IMR-90 (cell line): ENCODE results near the gene PLA2G2E. TPM values are rescaled to one million over a fixed set of nuclear protein-coding genes. Genes with fewer than 3 reads are reported as not detected.

ENCODE experiments used
- ATAC-seq: fragments of 200-7000 bp; cut with Tn5 transposase; 2 replicates; pipeline ENCODE4 v1.9.1; 2020; ENCODE audit warnings: low read depth, mild to moderate bottlenecking, moderate library complexity
- BruUV-seq: library from RNA; stranded (reverse); fragments of 400-500 nt; replicated peaks from 2 replicates; lab custom pipeline; 2021; lab: Mats Ljungman, UMichigan
- CTCF ChIA-PET: fragments of 300-600 bp; formaldehyde crosslinking; extraction: SDS; loops from one replicate; lab custom pipeline; 2021; ENCODE audit warnings: antibody characterized with exemption; lab: Yijun Ruan, JAX
- POLR2A ChIA-PET: fragments of 300-600 bp; sonication (Branson Sonifier 250); formaldehyde crosslinking; loops from one replicate; lab custom pipeline; 2022; ENCODE audit warnings: antibody characterized with exemption; ENCODE audit not compliant: unreplicated experiment; lab: Charles Lee
- DNase-seq: peaks from one replicate; pipeline ENCODE4 v3.0.0; 2013
- H2AFZ ChIP-seq: replicated peaks from 2 replicates; pipeline ENCODE3; 2013; ENCODE audit warnings: low read length, mild to moderate bottlenecking; ENCODE audit not compliant: poor library complexity
- H2AK5ac ChIP-seq: 2 replicates; pipeline ENCODE4 v1.6.1; 2013; ENCODE audit warnings: low read depth, low read length, inconsistent platforms
- H2AK9ac ChIP-seq: replicated peaks from 2 replicates; pipeline ENCODE3; 2013; ENCODE audit warnings: mild to moderate bottlenecking, low read depth, low read length, moderate library complexity; ENCODE audit not compliant: poor library complexity
- H2BK120ac ChIP-seq: 2 replicates; pipeline ENCODE4 v1.6.1; 2013; ENCODE audit warnings: low read depth, low read length, inconsistent platforms
- H2BK15ac ChIP-seq: 3 replicates; pipeline ENCODE4 v1.6.1; 2013; ENCODE audit warnings: low read depth, low read length, inconsistent platforms
- H2BK20ac ChIP-seq: 2 replicates; pipeline ENCODE4 v1.6.1; 2013; ENCODE audit warnings: low read depth, mild to moderate bottlenecking, inconsistent platforms, low read length, moderate library complexity
- H2BK5ac ChIP-seq: 2 replicates; pipeline ENCODE4 v1.6.1; 2013; ENCODE audit warnings: mild to moderate bottlenecking, low read depth, low read length, inconsistent platforms; ENCODE audit not compliant: poor library complexity, severe bottlenecking
- H3K14ac ChIP-seq: replicated peaks from 2 replicates; pipeline ENCODE4 v1.6.1; 2013; ENCODE audit warnings: low read depth, low read length, inconsistent platforms
- H3K18ac ChIP-seq: 2 replicates; pipeline ENCODE4 v1.6.1; 2013; ENCODE audit warnings: low read depth, low read length, control low read depth
- H3K23ac ChIP-seq: 2 replicates; pipeline ENCODE4 v1.6.1; 2013; ENCODE audit warnings: low read depth, low read length, inconsistent platforms
- H3K27ac ChIP-seq: 2 replicates; pipeline ENCODE4 v1.5.1; 2013; ENCODE audit warnings: mild to moderate bottlenecking, control low read depth, low read length; ENCODE audit not compliant: insufficient read depth
- H3K27me3 ChIP-seq: 2 replicates; pipeline ENCODE4 v1.6.1; 2013; ENCODE audit warnings: low read length; ENCODE audit not compliant: control insufficient read depth, insufficient read depth
- H3K36me3 ChIP-seq: 2 replicates; pipeline ENCODE4 v1.6.1; 2013; ENCODE audit warnings: low read length, mixed read lengths; ENCODE audit not compliant: control insufficient read depth, insufficient read depth
- H3K4ac ChIP-seq: 2 replicates; pipeline ENCODE4 v1.6.1; 2013; ENCODE audit warnings: low read depth, low read length, inconsistent platforms
- H3K4me1 ChIP-seq: 2 replicates; pipeline ENCODE4 v1.6.1; 2013; ENCODE audit warnings: low read length, mixed read lengths; ENCODE audit not compliant: control insufficient read depth, insufficient read depth
- H3K4me2 ChIP-seq: 2 replicates; pipeline ENCODE4 v1.6.1; 2013; ENCODE audit warnings: low read depth, mild to moderate bottlenecking, control low read depth, low read length, moderate library complexity
- H3K4me3 ChIP-seq: 2 replicates; pipeline ENCODE4 v1.5.1; 2013; ENCODE audit warnings: low read depth, mild to moderate bottlenecking, control low read depth, low read length, moderate library complexity; ENCODE audit not compliant: insufficient read depth
- H3K56ac ChIP-seq: 2 replicates; pipeline ENCODE4 v1.6.1; 2013; ENCODE audit warnings: low read length, inconsistent platforms; ENCODE audit not compliant: insufficient read depth; ENCODE audit errors: extremely low read depth
- H3K79me1 ChIP-seq, 2 experiments: 2 replicates each; pipeline ENCODE4 v1.6.1; 2013; ENCODE audit warnings: low read length in 2 of 2, inconsistent platforms in 1 of 2, low read depth in 1 of 2
- H3K9ac ChIP-seq: 2 replicates; pipeline ENCODE4 v1.6.1; 2013; ENCODE audit warnings: low read depth, low read length, control low read depth
- H3K9me1 ChIP-seq: 2 replicates; pipeline ENCODE4 v1.6.1; 2013; ENCODE audit warnings: low read length, inconsistent platforms; ENCODE audit not compliant: insufficient read depth
- H3K9me3 ChIP-seq: 2 replicates; pipeline ENCODE4 v1.6.1; 2013; ENCODE audit warnings: low read length; ENCODE audit not compliant: control insufficient read depth, insufficient read depth
- H4K20me1 ChIP-seq: 2 replicates; pipeline ENCODE4 v1.6.1; 2013; ENCODE audit warnings: low read length, inconsistent platforms; ENCODE audit not compliant: insufficient read depth
- H4K5ac ChIP-seq: 2 replicates; pipeline ENCODE4 v1.6.1; 2013; ENCODE audit warnings: mild to moderate bottlenecking, low read depth, low read length, control low read depth
- H4K8ac ChIP-seq, 2 experiments: 2 replicates each; pipeline ENCODE4 v1.6.1; 2013; ENCODE audit warnings: low read depth in 2 of 2, low read length in 2 of 2, control low read depth in 1 of 2, inconsistent platforms in 1 of 2
- H4K91ac ChIP-seq: 2 replicates; pipeline ENCODE4 v1.6.1; 2013; ENCODE audit warnings: low read depth, low read length, inconsistent platforms; ENCODE audit not compliant: insufficient read depth
- CEBPB ChIP-seq: IDR thresholded peaks from 2 replicates; pipeline ENCODE4 v1.6.1; 2012; ENCODE audit warnings: low read depth, low read length, improper control_type of control experiment
- CHD1 ChIP-seq: IDR thresholded peaks from 2 replicates; pipeline ENCODE4 v1.6.1; 2012; ENCODE audit warnings: low read depth, low read length, improper control_type of control experiment
- FOS ChIP-seq: fragments of 150-350 bp; IDR thresholded peaks from 2 replicates; pipeline ENCODE4 v1.6.1; 2016; ENCODE audit warnings: low read depth, low read length
- MAZ ChIP-seq: IDR thresholded peaks from 2 replicates; pipeline ENCODE4 v1.6.1; 2012; ENCODE audit warnings: low read depth, mild to moderate bottlenecking, low read length, improper control_type of control experiment, moderate library complexity, borderline replicate concordance
- MXI1 ChIP-seq: IDR thresholded peaks from 2 replicates; pipeline ENCODE4 v1.6.1; 2012; ENCODE audit warnings: low read depth, mild to moderate bottlenecking, low read length, moderate library complexity, borderline replicate concordance
- NFE2L2 ChIP-seq: fragments of 150-350 bp; IDR thresholded peaks from 2 replicates; pipeline ENCODE4 v1.6.1; 2016; ENCODE audit warnings: low read depth, mild to moderate bottlenecking, low read length
- POLR2A ChIP-seq: IDR thresholded peaks from 2 replicates; pipeline ENCODE4 v1.6.1; 2012; ENCODE audit warnings: mild to moderate bottlenecking, low read depth, low read length
- RAD21 ChIP-seq: IDR thresholded peaks from 2 replicates; pipeline ENCODE4 v1.6.1; 2012; ENCODE audit warnings: low read length, improper control_type of control experiment
- RCOR1 ChIP-seq: IDR thresholded peaks from 2 replicates; pipeline ENCODE4 v1.6.1; 2012; ENCODE audit warnings: mild to moderate bottlenecking, low read length, improper control_type of control experiment; ENCODE audit not compliant: insufficient replicate concordance
- RFX5 ChIP-seq: IDR thresholded peaks from 2 replicates; pipeline ENCODE4 v1.8.0; 2012; ENCODE audit warnings: low read depth, mild to moderate bottlenecking, low read length, moderate library complexity
- SMC3 ChIP-seq: fragments of 150-350 bp; IDR thresholded peaks from 2 replicates; pipeline ENCODE4 v1.6.1; 2016; ENCODE audit warnings: low read depth, mild to moderate bottlenecking, antibody characterized with exemption, low read length, moderate library complexity
- USF2 ChIP-seq: fragments of 150-350 bp; IDR thresholded peaks from 2 replicates; pipeline ENCODE4 v1.6.1; 2017; ENCODE audit warnings: mild to moderate bottlenecking, antibody characterized with exemption, low read length, low read depth
- WGBS, 2 experiments: methylation state at CpG; one replicate each; pipeline versions ENCODE4 v1.1.5 to v1.1.7; 2013; ENCODE audit warnings: missing lambda C conversion rate in 2 of 2; ENCODE audit not compliant: insufficient read length in 1 of 2; ENCODE audit errors: extremely low coverage in 2 of 2; 5-methylcytosine and 5-hydroxymethylcytosine counted together
- dilution Hi-C: fragments of 300-500 bp; cut with HindIII; formaldehyde crosslinking; loops from one replicate; pipeline ENCODE4 v1.14.3; 2018; ENCODE audit warnings: low sequenced_read_pairs; ENCODE audit not compliant: unreplicated experiment
- in situ Hi-C: fragments of 300-500 bp; cut with MboI; formaldehyde crosslinking; loops from 3 replicates; pipeline ENCODE4 v1.14.3; 2019; ENCODE audit warnings: low sequenced_read_pairs, inconsistent platforms, mixed read lengths
- intact Hi-C: fragments of 100-400 bp; cut with micrococcal nuclease; formaldehyde crosslinking; loops from 2 replicates; pipeline ENCODE4 v1.10.0; 2022
- polyA plus RNA-seq, 3 experiments: library from polyadenylated mRNA; depleted of rRNA; stranded (reverse); fragments of >200 nt; gene quantifications; 2 replicates each; pipeline ENCODE4 v1.2.3, GENCODE V29; 2012; ENCODE audit warnings: low replicate concordance in 1 of 3
- total RNA-seq: library from RNA; depleted of rRNA; stranded (reverse); fragments of >200 nt; gene quantifications from 2 replicates; pipeline ENCODE4 v1.2.3, GENCODE V29; 2012

PLA2G2E gene
- total and polyA plus RNA-seq, 2 of the 4 experiments (the other 2 are of a cell fraction): not detected

DNA sequence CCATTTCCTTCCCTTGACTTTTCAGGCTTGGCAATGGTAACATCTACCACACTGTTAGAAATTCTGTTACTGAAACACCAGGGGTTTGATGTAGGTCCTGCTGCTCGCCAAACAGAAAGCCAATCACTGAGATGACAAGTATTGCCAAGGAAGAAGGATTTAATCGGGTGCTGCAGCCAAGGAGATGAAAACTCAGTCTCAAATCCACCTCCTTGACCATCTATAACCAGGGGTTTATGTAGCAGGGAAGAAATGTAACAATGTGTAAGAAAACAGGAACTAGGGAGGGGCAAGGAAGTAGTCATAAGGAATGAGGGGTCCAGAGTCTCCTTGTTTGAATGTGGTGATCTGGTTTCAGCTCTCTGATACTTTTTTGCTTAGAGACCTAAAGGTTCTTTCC is 30.6 kb upstream of the PLA2G2E start:
- Histone ChIP-seq H2AFZ (no peak overlapping the region), H2AK5ac (no peak overlapping the region), H3K9me1 (no peaks in the 10 kb centered on the region), H3K4me2 (no peak overlapping the region), H3K9me3 (peaks cover 7% of the 10 kb centered on the region; the same call in 1 of the 2 replicates), H3K23ac (no peak overlapping the region), H4K20me1 (no peaks in the 10 kb centered on the region), H4K5ac (no peak overlapping the region), H3K27ac (no peak overlapping the region), H4K8ac (no peak overlapping the region), H4K91ac (no peak overlapping the region), H3K14ac (no peak overlapping the region), H3K9ac (no peak overlapping the region), H3K56ac (no peak overlapping the region), H3K4me3 (no peak overlapping the region), H3K79me1 (no peaks in the 10 kb centered on the region), H3K27me3 (peaks cover 18% of the 10 kb centered on the region), H2BK15ac (no peak overlapping the region), H2BK20ac (no peak overlapping the region), H2BK5ac (no peak overlapping the region), H2AK9ac (no peak overlapping the region), H3K36me3 (no peaks in the 10 kb centered on the region), H2BK120ac (no peak overlapping the region), H3K4me1 (no peaks in the 10 kb centered on the region), H3K4ac (no peak overlapping the region), H3K18ac (no peak overlapping the region)
- intact Hi-C loops: no loop called here
- no peak for TF ChIP-seq RCOR1
- TF ChIP-seq SMC3: no peak
- TF ChIP-seq USF2: no peak
- no peak for TF ChIP-seq POLR2A
- no peak for TF ChIP-seq NFE2L2
- no peak for TF ChIP-seq CEBPB
- TF ChIP-seq RFX5: no peak
- TF ChIP-seq CHD1: no peak
- no peak for TF ChIP-seq MXI1
- no peak for TF ChIP-seq RAD21
- no peak for TF ChIP-seq FOS
- TF ChIP-seq MAZ: no peak
- ChIA-PET POLR2A (no interaction called here), CTCF (no interaction called here)
- DNase-seq (no peak), ATAC-seq (no peak)
- dilution Hi-C loops: no loop called here
- in situ Hi-C loops: no loop called here
- BruUV-seq: no TSS peak
- WGBS, 2 experiments: no CpG with 5 or more reads among the region's 2 CpGs
